GM12878 (cell line): ENCODE data around the gene ITIH6. TPM values are rescaled to one million over a fixed set of nuclear protein-coding genes. Genes with fewer than 3 reads are reported as not detected.

ENCODE experiments used
- ATAC-seq: fragments of 200-7000 bp; cut with Tn5 transposase; 3 replicates; pipeline ENCODE4 v1.9.1; 2020; ENCODE audit warnings: mild to moderate bottlenecking, moderate library complexity
- BruUV-seq: library from RNA; stranded (reverse); fragments of 400-500 nt; replicated peaks from 2 replicates; lab custom pipeline; 2021; lab: Mats Ljungman, UMichigan
- CTCF ChIA-PET: fragments of 300-600 bp; sonication (Branson Sonifier 250); formaldehyde crosslinking; extraction: SDS; loops from one replicate; lab custom pipeline; 2021; ENCODE audit warnings: inconsistent platforms; lab: Yijun Ruan, JAX
- POLR2A ChIA-PET: fragments of 350-600 bp; formaldehyde crosslinking; extraction: SDS; loops from one replicate; lab custom pipeline; 2021; ENCODE audit warnings: inconsistent platforms; lab: Charles Lee
- RAD21 ChIA-PET: fragments of 300-600 bp; sonication (Branson Sonifier 250); formaldehyde crosslinking; loops from one replicate; lab custom pipeline; 2023; ENCODE audit warnings: antibody characterized with exemption; ENCODE audit not compliant: unreplicated experiment; lab: Charles Lee
- SMC1A ChIA-PET: fragments of 300-600 bp; sonication (Branson Sonifier 250); formaldehyde crosslinking; loops from one replicate; lab custom pipeline; 2023; ENCODE audit not compliant: unreplicated experiment, uncharacterized antibody; lab: Charles Lee
- DNase-seq: peaks from one replicate; pipeline ENCODE4 v3.0.0-alpha.2; 2011; ENCODE audit warnings: low read depth, low spot score
- FAIRE-seq: peaks from 3 replicates; lab custom pipeline; 2011; peaks lifted over from hg19 to GRCh38; lab: Jason Lieb, UNC
- H2AFZ ChIP-seq: 2 replicates; pipeline ENCODE4 v1.6.0; 2011; ENCODE audit warnings: low read depth, low read length, control low read depth; ENCODE audit not compliant: control insufficient read depth
- H3K27ac ChIP-seq: 2 replicates; pipeline ENCODE4 v1.5.1; 2011; ENCODE audit warnings: control low read depth; ENCODE audit not compliant: control insufficient read depth, insufficient read depth
- H3K27me3 ChIP-seq, 2 experiments: replicated peaks in 1 of 2; 2 replicates each; pipeline versions ENCODE4 v1.6.0 to v1.6.1; 2011; ENCODE audit warnings: low read length in 1 of 2; ENCODE audit not compliant: control insufficient read depth in 2 of 2, insufficient read depth in 2 of 2
- H3K36me3 ChIP-seq, 2 experiments: 2 replicates each; pipeline ENCODE4 v1.5.1; 2011; ENCODE audit warnings: low read length in 1 of 2; ENCODE audit not compliant: control insufficient read depth in 2 of 2, insufficient read depth in 2 of 2
- H3K4me1 ChIP-seq: 2 replicates; pipeline ENCODE4 v1.6.1; 2011; ENCODE audit warnings: mild to moderate bottlenecking, low read length, moderate library complexity, mixed read lengths; ENCODE audit not compliant: control insufficient read depth, insufficient read depth
- H3K4me2 ChIP-seq: 2 replicates; pipeline ENCODE4 v1.6.0; 2011; ENCODE audit warnings: control low read depth; ENCODE audit not compliant: control insufficient read depth, insufficient read depth
- H3K4me3 ChIP-seq: fragments of 200-600 bp; sonication (generic); 2 replicates; pipeline ENCODE4 v1.5.1; 2016
- H3K79me2 ChIP-seq: 2 replicates; pipeline ENCODE4 v1.6.0; 2011; ENCODE audit warnings: low read length; ENCODE audit not compliant: control insufficient read depth, insufficient read depth
- H3K9ac ChIP-seq: 2 replicates; pipeline ENCODE4 v1.8.0; 2011; ENCODE audit warnings: low read length, control low read depth, mixed read lengths; ENCODE audit not compliant: control insufficient read depth, insufficient read depth
- H3K9me3 ChIP-seq: replicated peaks from 3 replicates; pipeline ENCODE4 v1.5.1; 2011; ENCODE audit warnings: mild to moderate bottlenecking, low read length; ENCODE audit not compliant: control insufficient read depth, insufficient read depth
- H4K20me1 ChIP-seq: 2 replicates; pipeline ENCODE4 v1.6.0; 2011; ENCODE audit not compliant: control insufficient read depth, insufficient read depth
- CTCF ChIP-seq, 3 experiments: IDR thresholded peaks in 2 of 3; conservative IDR thresholded peaks in 1 of 3; 2 replicates each; pipeline ENCODE4 v1.5.1; 2011; ENCODE audit warnings: low read depth in 3 of 3, low read length in 3 of 3, mild to moderate bottlenecking in 3 of 3, control low read depth in 2 of 3, moderate library complexity in 2 of 3, inconsistent platforms in 1 of 3, mixed read lengths in 1 of 3; ENCODE audit not compliant: control insufficient read depth in 2 of 3, insufficient read depth in 1 of 3; ENCODE audit errors: extremely low read depth in 1 of 3
- MEF2B ChIP-seq: fragments of 450-650 bp; IDR thresholded peaks from 2 replicates; pipeline ENCODE4 v1.6.1; 2018; ENCODE audit warnings: mild to moderate bottlenecking, moderate library complexity; ENCODE audit not compliant: partially characterized antibody, poor library complexity, severe bottlenecking
- PAX8 ChIP-seq: fragments of 450-650 bp; IDR thresholded peaks from 2 replicates; pipeline ENCODE4 v1.6.1; 2017; ENCODE audit warnings: mild to moderate bottlenecking, moderate library complexity
- TAF1 ChIP-seq: IDR thresholded peaks from 2 replicates; pipeline ENCODE4 v1.6.1; 2011; ENCODE audit warnings: mild to moderate bottlenecking, low read depth, low read length, borderline replicate concordance
- TCF3 ChIP-seq: IDR thresholded peaks from 2 replicates; pipeline ENCODE4 v1.6.1; 2012; ENCODE audit warnings: low read depth, mild to moderate bottlenecking, low read length, borderline replicate concordance; ENCODE audit not compliant: insufficient read depth
- WGBS: methylation state at CpG from one replicate; pipeline ENCODE4 v1.1.6; 2016; ENCODE audit warnings: low lambda C conversion rate; ENCODE audit not compliant: insufficient replicate concordance, insufficient coverage; ENCODE audit errors: missing lambda C conversion rate; 5-methylcytosine and 5-hydroxymethylcytosine counted together
- in situ Hi-C: fragments of 300-500 bp; cut with MboI; formaldehyde crosslinking; loops from 9 replicates; pipeline ENCODE4 v1.14.3; 2018; ENCODE audit warnings: mixed read lengths
- intact Hi-C: fragments of 100-400 bp; cut with micrococcal nuclease; formaldehyde crosslinking; loops from one replicate; pipeline ENCODE4 v1.14.2; 2022; ENCODE audit not compliant: unreplicated experiment
- polyA plus RNA-seq, 11 experiments: library from polyadenylated mRNA; depleted of rRNA in 4 of 11; unstranded in 6 of 11; stranded (reverse) in 5 of 11; fragments of >200 nt; fragmentation: Nextera tagmentation in 4 of 11; fragmentation: Illumina TruSeq in 1 of 11; extraction: Ambion mirVana in 4 of 11; extraction: Trizol in 1 of 11; gene quantifications; 1 replicate in 1 of 11; 2 replicates in 10 of 11; pipeline versions ENCODE4 v1.2.1 to v1.2.3, GENCODE V29; 2011 to 2016; ENCODE audit warnings: inconsistent platforms in 2 of 11, missing spikeins in 2 of 11, low read depth in 1 of 11
- total RNA-seq, 4 experiments: library from RNA; depleted of rRNA in 3 of 4; stranded (reverse); fragments of >200 nt in 3 of 4; fragmentation: Illumina TruSeq in 1 of 4; extraction: Trizol in 1 of 4; gene quantifications; 2 replicates each; pipeline versions ENCODE4 v1.2.1 to v1.2.3, GENCODE V29; 2013 to 2021
- TF ChIP-seq, protein P1 (sequence below): fragments of 450-650 bp; IDR thresholded peaks from 2 replicates; pipeline ENCODE4 v1.6.1; 2017; ENCODE audit warnings: mild to moderate bottlenecking, moderate library complexity

The ITIH6 gene
- total and polyA plus RNA-seq, 10 of the 15 experiments (the other 5 are each of a cell fraction or from before 2014, with no cell fraction given): not detected

GRCh38 chrX:54810532-54810931 lies 12.5 kb upstream of the ITIH6 start:
- H3K27me3 ChIP-seq: no peaks in the 10 kb centered on the region
- no peak overlapping the region for H3K9ac ChIP-seq
- in situ Hi-C loops: no loop called here
- no peak for DNase-seq
- no peaks in the 10 kb centered on the region for H3K4me1 ChIP-seq
- no peak overlapping the region; the same call in 1 of the 2 replicates for H3K4me2 ChIP-seq
- WGBS: 61% methylated on average over 5 of the region's 5 CpGs
- no peak overlapping the region for H3K4me3 ChIP-seq
- H2AFZ ChIP-seq: no peak overlapping the region
- no peaks in the 10 kb centered on the region; a peak in 1 of 4 replicates for H3K36me3 ChIP-seq
- intact Hi-C loops: no loop called here
- ATAC-seq: no peak
- ChIA-PET SMC1A (interaction anchor here (0.9 kb wide), 1 partner anchor 167 kb away, joined by 3 read pairs; no protein-coding TSS in a partner anchor), CTCF (no interaction called here), POLR2A (no interaction called here), RAD21 (no interaction called here)
- FAIRE-seq: no peak
- H3K79me2 ChIP-seq: no peaks in the 10 kb centered on the region; the same call in 1 of the 2 replicates
- H4K20me1 ChIP-seq: no peaks in the 10 kb centered on the region
- H3K9me3 ChIP-seq: no peaks in the 10 kb centered on the region; the same call in 2 of the 3 replicates
- H3K27ac ChIP-seq: no peak overlapping the region
- TF ChIP-seq PAX8 (no peak), CTCF (IDR thresholded peaks at IDR 0.05 in 2 of 3, conservative IDR thresholded peaks at IDR 0.05 in 1 of 3; ENCODE audit: control insufficient read depth in 2 of 3, extremely low read depth in 1 of 3, insufficient read depth in 1 of 3, low read depth in 3 of 3, low read length in 3 of 3) (no peak), MEF2B (no peak), TCF3 (no peak), TAF1 (no peak)
- TF ChIP-seq, protein P1, sequence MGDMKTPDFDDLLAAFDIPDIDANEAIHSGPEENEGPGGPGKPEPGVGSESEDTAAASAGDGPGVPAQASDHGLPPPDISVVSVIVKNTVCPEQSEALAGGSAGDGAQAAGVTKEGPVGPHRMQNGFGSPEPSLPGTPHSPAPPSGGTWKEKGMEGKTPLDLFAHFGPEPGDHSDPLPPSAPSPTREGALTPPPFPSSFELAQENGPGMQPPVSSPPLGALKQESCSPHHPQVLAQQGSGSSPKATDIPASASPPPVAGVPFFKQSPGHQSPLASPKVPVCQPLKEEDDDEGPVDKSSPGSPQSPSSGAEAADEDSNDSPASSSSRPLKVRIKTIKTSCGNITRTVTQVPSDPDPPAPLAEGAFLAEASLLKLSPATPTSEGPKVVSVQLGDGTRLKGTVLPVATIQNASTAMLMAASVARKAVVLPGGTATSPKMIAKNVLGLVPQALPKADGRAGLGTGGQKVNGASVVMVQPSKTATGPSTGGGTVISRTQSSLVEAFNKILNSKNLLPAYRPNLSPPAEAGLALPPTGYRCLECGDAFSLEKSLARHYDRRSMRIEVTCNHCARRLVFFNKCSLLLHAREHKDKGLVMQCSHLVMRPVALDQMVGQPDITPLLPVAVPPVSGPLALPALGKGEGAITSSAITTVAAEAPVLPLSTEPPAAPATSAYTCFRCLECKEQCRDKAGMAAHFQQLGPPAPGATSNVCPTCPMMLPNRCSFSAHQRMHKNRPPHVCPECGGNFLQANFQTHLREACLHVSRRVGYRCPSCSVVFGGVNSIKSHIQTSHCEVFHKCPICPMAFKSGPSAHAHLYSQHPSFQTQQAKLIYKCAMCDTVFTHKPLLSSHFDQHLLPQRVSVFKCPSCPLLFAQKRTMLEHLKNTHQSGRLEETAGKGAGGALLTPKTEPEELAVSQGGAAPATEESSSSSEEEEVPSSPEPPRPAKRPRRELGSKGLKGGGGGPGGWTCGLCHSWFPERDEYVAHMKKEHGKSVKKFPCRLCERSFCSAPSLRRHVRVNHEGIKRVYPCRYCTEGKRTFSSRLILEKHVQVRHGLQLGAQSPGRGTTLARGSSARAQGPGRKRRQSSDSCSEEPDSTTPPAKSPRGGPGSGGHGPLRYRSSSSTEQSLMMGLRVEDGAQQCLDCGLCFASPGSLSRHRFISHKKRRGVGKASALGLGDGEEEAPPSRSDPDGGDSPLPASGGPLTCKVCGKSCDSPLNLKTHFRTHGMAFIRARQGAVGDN: no peak
- no TSS peak for BruUV-seq
